Body of pancreas (tissue), 4 donors: ENCODE results near the gene SPACDR. TPM values are rescaled to one million over a fixed set of nuclear protein-coding genes. Genes with fewer than 3 reads are reported as not detected.

ENCODE experiments used
- ATAC-seq: fragments of 150-250 bp; one replicate; pipeline ENCODE4 v1.9.1; 2016
- DNase-seq, 4 donors: peaks; one replicate each; pipeline ENCODE4 v3.0.0-alpha.2; 2019
- H3K27ac ChIP-seq, 4 donors: fragments of 200-600 bp; sonication (generic); 1 replicate in 3 of 4; 2 replicates in 1 of 4; pipeline versions ENCODE4 v1.5.1 to v1.6.1; 2016 to 2019; ENCODE audit warnings: mild to moderate bottlenecking in 1 of 4, mixed read lengths in 1 of 4, moderate library complexity in 1 of 4
- H3K27me3 ChIP-seq, 2 donors: fragments of 200-600 bp; sonication (generic); one replicate each; pipeline ENCODE4 v1.6.0; 2016; ENCODE audit warnings: mild to moderate bottlenecking in 1 of 2
- H3K36me3 ChIP-seq, 2 donors: fragments of 200-600 bp; sonication (generic); replicated peaks in 1 of 2; 2 replicates each; pipeline ENCODE4 v1.5.1; 2016; ENCODE audit warnings: low read depth in 2 of 2; ENCODE audit not compliant: insufficient read depth in 1 of 2
- H3K4me1 ChIP-seq: fragments of 200-600 bp; sonication (generic); one replicate; pipeline ENCODE4 v1.6.0; 2016
- H3K4me3 ChIP-seq, 2 donors: fragments of 200-600 bp; sonication (generic); 1 replicate in 1 of 2; 2 replicates in 1 of 2; pipeline ENCODE4 v1.5.1; 2016 to 2019
- H3K9me3 ChIP-seq, 3 donors: fragments of 200-600 bp; sonication (generic); 1 replicate in 2 of 3; 2 replicates in 1 of 3; pipeline ENCODE4 v1.5.1; 2016
- CTCF ChIP-seq, 7 experiments: fragments of 450-650 bp in 4 of 7; fragments of 200-600 bp in 3 of 7; sonication (generic) in 3 of 7; IDR thresholded peaks; one replicate each; pipeline ENCODE4 v1.5.1; 2016 to 2019; ENCODE audit warnings: antibody characterized with exemption in 7 of 7
- POLR2A ChIP-seq, 3 donors: fragments of 450-650 bp; IDR thresholded peaks; one replicate each; pipeline ENCODE4 v1.6.1; 2016; ENCODE audit warnings: antibody characterized with exemption in 3 of 3, mild to moderate bottlenecking in 2 of 3
- WGBS, 2 donors: methylation state at CpG; one replicate each; pipeline ENCODE4 v1.1.5; 2017; 5-methylcytosine and 5-hydroxymethylcytosine counted together
- intact Hi-C: fragments of 100-400 bp; cut with DNase I; formaldehyde crosslinking; loops from one replicate; pipeline ENCODE4 v1.15.1; 2023
- total RNA-seq, 2 donors: library from RNA; depleted of rRNA; stranded (reverse); fragments of >200 nt; gene quantifications; one replicate each; pipeline ENCODE4 v1.1.0, GENCODE V29; 2016

The SPACDR gene
- total RNA-seq, 2 donors from 2014 or later = 1.0 TPM; not detected in 1

GRCh38 chr7:100423315-100423714 is 40.7 kb downstream of the SPACDR start:
- no peak overlapping the region for H3K27ac ChIP-seq
- no peak overlapping the region for H3K4me3 ChIP-seq
- H3K9me3 ChIP-seq = no peaks in the 10 kb centered on the region
- H3K4me1 ChIP-seq = peaks cover 10% of the 10 kb centered on the region
- no peak for ATAC-seq
- TF ChIP-seq POLR2A (IDR thresholded peaks at IDR 0.05) (no peak), CTCF (IDR thresholded peaks at IDR 0.05) (no peak)
- whole genome bisulfite sequencing, 2 donors = 78 to 80% methylated on average over 6 of the region's 6 CpGs
- no peaks in the 10 kb centered on the region for H3K27me3 ChIP-seq
- no peaks in the 10 kb centered on the region for H3K36me3 ChIP-seq
- no peak for DNase-seq
- intact Hi-C loops = no loop called here

GRCh38 chr7:100419660-100420226 is 44.3 kb downstream of the SPACDR start:
- no peak overlapping the region for H3K27ac ChIP-seq
- DNase-seq (no peak), ATAC-seq (no peak)
- H3K4me1 ChIP-seq = no peaks in the 10 kb centered on the region
- no peaks in the 10 kb centered on the region for H3K27me3 ChIP-seq
- TF ChIP-seq POLR2A (IDR thresholded peaks at IDR 0.05) = no peak
- TF ChIP-seq CTCF (IDR thresholded peaks at IDR 0.05) = no peak
- H3K9me3 ChIP-seq = no peaks in the 10 kb centered on the region
- WGBS, 2 donors = 63 to 71% methylated on average over 1 of the region's 1 CpG
- intact Hi-C loops = no loop called here
- no peaks in the 10 kb centered on the region for H3K36me3 ChIP-seq
- H3K4me3 ChIP-seq = no peak overlapping the region

GRCh38 chr7:100418930-100419659 is 45.0 kb downstream of the SPACDR start:
- Histone ChIP-seq H3K4me3 (no peak overlapping the region), H3K36me3 (no peaks in the 10 kb centered on the region), H3K9me3 (no peaks in the 10 kb centered on the region), H3K27me3 (no peaks in the 10 kb centered on the region), H3K27ac (no peak overlapping the region), H3K4me1 (no peaks in the 10 kb centered on the region)
- ATAC-seq (no peak), DNase-seq (no peak)
- 84 to 88% methylated on average over 1 of the region's 1 CpG for WGBS, 2 donors
- TF ChIP-seq POLR2A (IDR thresholded peaks at IDR 0.05) (no peak), CTCF (IDR thresholded peaks at IDR 0.05) (no peak)
- intact Hi-C loops = no loop called here

- 72% methylated on average over 5 of the region's 5 CpGs for WGBS, 2 donors
- Histone ChIP-seq H3K27ac (no peak overlapping the region), H3K4me3 (no peak overlapping the region), H3K4me1 (no peaks in the 10 kb centered on the region), H3K27me3 (no peaks in the 10 kb centered on the region), H3K9me3 (no peaks in the 10 kb centered on the region), H3K36me3 (no peaks in the 10 kb centered on the region)
- DNase-seq (no peak), ATAC-seq (no peak)
- intact Hi-C loops = no loop called here
- TF ChIP-seq CTCF (IDR thresholded peaks at IDR 0.05) (no peak), POLR2A (IDR thresholded peaks at IDR 0.05) (no peak)
Observed at GRCh38 chr7:100415448-100415847, 48.6 kb downstream of the SPACDR start.

- Histone ChIP-seq H3K4me3 (no peak overlapping the region), H3K9me3 (no peaks in the 10 kb centered on the region), H3K36me3 (no peaks in the 10 kb centered on the region), H3K4me1 (no peaks in the 10 kb centered on the region), H3K27ac (no peak overlapping the region), H3K27me3 (no peaks in the 10 kb centered on the region)
- intact Hi-C loops = no loop called here
- DNase-seq (no peak), ATAC-seq (no peak)
- TF ChIP-seq POLR2A (IDR thresholded peaks at IDR 0.05) = no peak
- TF ChIP-seq CTCF (IDR thresholded peaks at IDR 0.05) = no peak
- 88 to 95% methylated on average over 1 of the region's 1 CpG for WGBS, 2 donors
Observed at GRCh38 chr7:100413889-100414288, 50.2 kb downstream of the SPACDR start.
